Measurements from ENCODE around the gene CALHM6.

CALHM6 gene

DNA sequence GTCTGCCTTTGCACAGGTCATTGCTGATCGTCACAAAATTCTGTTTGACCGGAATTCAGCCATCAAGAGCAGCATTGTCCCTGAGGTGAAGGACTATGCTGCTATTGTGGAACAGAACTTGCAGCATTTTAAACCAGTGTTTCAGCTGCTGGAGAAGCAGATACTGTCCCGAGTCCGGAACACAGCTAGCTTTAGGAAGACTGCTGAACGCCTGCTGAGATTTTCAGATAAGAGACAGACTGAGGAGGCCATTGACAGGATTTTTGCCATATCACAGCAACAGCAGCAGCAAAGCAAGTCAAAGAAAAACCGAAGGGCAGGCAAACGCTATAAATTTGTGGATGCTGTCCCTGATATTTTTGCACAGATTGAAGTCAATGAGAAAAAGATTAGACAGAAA is 24.6 kb upstream of the CALHM6 start:
- no peak for DNase-seq (ENCODE audit: low spot score)
- TF ChIP-seq, protein P1, sequence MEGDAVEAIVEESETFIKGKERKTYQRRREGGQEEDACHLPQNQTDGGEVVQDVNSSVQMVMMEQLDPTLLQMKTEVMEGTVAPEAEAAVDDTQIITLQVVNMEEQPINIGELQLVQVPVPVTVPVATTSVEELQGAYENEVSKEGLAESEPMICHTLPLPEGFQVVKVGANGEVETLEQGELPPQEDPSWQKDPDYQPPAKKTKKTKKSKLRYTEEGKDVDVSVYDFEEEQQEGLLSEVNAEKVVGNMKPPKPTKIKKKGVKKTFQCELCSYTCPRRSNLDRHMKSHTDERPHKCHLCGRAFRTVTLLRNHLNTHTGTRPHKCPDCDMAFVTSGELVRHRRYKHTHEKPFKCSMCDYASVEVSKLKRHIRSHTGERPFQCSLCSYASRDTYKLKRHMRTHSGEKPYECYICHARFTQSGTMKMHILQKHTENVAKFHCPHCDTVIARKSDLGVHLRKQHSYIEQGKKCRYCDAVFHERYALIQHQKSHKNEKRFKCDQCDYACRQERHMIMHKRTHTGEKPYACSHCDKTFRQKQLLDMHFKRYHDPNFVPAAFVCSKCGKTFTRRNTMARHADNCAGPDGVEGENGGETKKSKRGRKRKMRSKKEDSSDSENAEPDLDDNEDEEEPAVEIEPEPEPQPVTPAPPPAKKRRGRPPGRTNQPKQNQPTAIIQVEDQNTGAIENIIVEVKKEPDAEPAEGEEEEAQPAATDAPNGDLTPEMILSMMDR (IDR thresholded peaks at IDR 0.05; ENCODE audit: extremely low read depth, missing control alignments): no peak

DNA sequence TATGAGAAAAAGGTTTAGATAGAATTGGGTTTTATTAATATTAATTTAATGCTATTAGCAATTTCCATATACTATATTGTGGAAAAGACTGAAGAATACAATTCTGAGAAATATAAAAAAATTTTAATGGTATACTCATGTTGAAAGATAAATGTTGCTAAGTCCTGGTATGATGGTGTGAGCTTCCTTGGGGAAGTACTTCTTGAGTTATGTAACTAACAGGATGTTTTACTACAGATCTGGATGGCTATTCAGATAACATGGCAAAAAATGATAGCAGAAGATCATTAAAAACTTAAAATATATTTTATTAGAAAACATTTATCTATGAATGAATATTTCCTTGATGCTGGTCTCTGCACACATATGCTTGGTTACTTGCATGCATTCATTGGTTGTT is 23.5 kb upstream of the CALHM6 start:
- TF ChIP-seq, protein P1 (IDR thresholded peaks at IDR 0.05; ENCODE audit: extremely low read depth, missing control alignments): no peak
- DNase-seq (ENCODE audit: low spot score): no peak

DNA sequence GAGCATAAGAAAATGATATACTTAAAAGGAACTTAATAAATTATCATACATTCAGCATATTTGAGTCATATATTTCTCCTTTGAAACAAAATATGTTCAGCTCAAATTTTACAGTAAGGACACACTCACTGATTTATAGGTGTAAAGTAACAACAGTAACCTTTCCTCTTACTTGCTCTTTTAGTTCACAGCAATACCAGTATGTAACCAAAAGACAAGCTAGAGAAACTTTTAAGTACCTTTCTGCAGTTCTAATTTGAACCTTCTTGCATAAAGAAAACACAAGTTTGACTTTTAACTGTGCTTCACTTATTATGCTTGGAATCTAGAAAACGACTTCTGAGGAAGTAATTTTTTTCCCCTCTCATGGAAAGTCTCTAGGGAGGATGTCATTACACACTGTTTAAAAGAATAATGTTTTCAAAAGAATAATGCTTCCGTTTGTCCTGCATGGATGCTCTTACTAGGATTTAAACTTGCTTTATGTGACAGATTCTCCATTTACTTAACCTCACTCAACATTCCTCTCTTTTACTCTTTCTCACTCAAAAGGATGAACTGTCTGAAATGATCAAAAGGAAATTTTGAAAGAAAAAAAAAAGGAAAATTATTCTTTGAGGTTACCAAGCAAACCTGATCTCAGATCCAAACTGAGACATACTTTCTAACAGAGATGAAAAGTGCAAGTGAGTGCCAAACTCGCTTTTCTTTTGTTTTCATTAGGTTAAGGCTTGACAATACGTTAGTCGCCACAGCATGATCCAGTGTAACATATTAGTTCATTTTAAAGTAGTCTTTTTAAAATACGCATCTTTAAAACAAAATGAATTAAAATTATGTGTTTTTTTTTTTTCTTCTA is 22.4 kb upstream of the CALHM6 start:
- TF ChIP-seq, protein P1 (IDR thresholded peaks at IDR 0.05; ENCODE audit: extremely low read depth, missing control alignments): no peak
- no peak for DNase-seq (ENCODE audit: low spot score)

GRCh38 chr6:116439522-116440051 is 21.6 kb upstream of the CALHM6 start:
- TF ChIP-seq, protein P1 (IDR thresholded peaks at IDR 0.05; ENCODE audit: extremely low read depth, missing control alignments): no peak
- no peak for DNase-seq (ENCODE audit: low spot score)

- TF ChIP-seq, protein P1 (IDR thresholded peaks at IDR 0.05; ENCODE audit: extremely low read depth, missing control alignments): no peak
- DNase-seq (ENCODE audit: low spot score): no peak
These were observed 18.1 kb upstream of the CALHM6 start for GRCh38 chr6:116443105-116443504.

- TF ChIP-seq, protein P1 (IDR thresholded peaks at IDR 0.05; ENCODE audit: extremely low read depth, missing control alignments): peak; percentile 54
- peak; percentile 45 for DNase-seq (ENCODE audit: low spot score)
These were observed 17.1 kb upstream of the CALHM6 start for GRCh38 chr6:116444092-116444491.

DNA sequence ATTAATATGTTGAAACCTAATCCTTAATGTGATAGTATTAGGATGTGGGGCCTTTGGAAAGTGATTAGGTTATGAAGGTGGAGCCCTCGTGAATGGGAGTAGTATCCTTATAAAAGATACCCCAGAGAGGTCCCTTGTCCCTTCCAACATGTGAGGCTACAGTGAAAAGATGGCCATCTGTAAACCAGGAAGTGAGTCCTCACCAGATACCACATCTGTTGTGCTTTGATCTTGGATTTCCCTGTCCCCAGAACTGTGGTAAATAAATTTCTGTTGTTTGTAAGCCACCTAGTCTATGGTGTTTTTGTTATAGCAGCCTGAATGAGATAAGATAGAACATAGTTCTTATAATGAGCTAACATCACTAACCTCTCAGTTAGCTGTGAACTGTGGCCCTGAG is 16.6 kb upstream of the CALHM6 start:
- no peak for DNase-seq (ENCODE audit: low spot score)
- TF ChIP-seq, protein P1 (IDR thresholded peaks at IDR 0.05; ENCODE audit: extremely low read depth, missing control alignments): no peak
